Measurements from ENCODE around the gene RAB9A. TPM values are rescaled to one million over a fixed set of nuclear protein-coding genes. Genes with fewer than 3 reads are reported as not detected.

Gene RAB9A
- total and polyA plus RNA-seq, 2 donors (not counting 3 experiments of a cell fraction or from before 2014, with no cell fraction given): 11.5 to 19.2 TPM

GRCh38 chrX:13651150-13651549 lies 37.8 kb upstream of the RAB9A start:
- POLR2A ChIA-PET: no interaction called here
- CTCF ChIA-PET: no interaction called here
- Histone ChIP-seq H3K36me3 (ENCODE audit: control insufficient read depth in 2 of 2, extremely low read depth in 1 of 2, insufficient read depth in 2 of 2, low read length in 2 of 2) (no peaks in the 10 kb centered on the region), H2AFZ (ENCODE audit: low read depth, low read length) (no peak overlapping the region), H4K20me1 (replicated peaks; ENCODE audit: control insufficient read depth, extremely low read depth, insufficient read depth, low read length) (no peaks in the 10 kb centered on the region), H3K4me3 (replicated peaks in 1 of 3; ENCODE audit: insufficient read depth in 1 of 3, low read depth in 1 of 3, low read length in 3 of 3) (no peak overlapping the region), H3K27ac (ENCODE audit: insufficient read depth, low read depth, low read length) (no peak overlapping the region), H3K9me3 (replicated peaks; ENCODE audit: control insufficient read depth, insufficient read depth, low read length) (no peaks in the 10 kb centered on the region), H3K4me1 (ENCODE audit: control insufficient read depth, extremely low read depth, insufficient read depth, low read length) (peaks cover 10% of the 10 kb centered on the region), H3K9ac (replicated peaks; ENCODE audit: extremely low read depth, insufficient read depth, low read length) (no peak overlapping the region), H3K4me2 (ENCODE audit: insufficient read depth, low read length) (no peak overlapping the region), H3K9me1 (replicated peaks; ENCODE audit: control insufficient read depth, extremely low read depth, insufficient read depth, low read length) (no peaks in the 10 kb centered on the region), H3K27me3 (ENCODE audit: control insufficient read depth in 2 of 2, insufficient read depth in 2 of 2, low read length in 2 of 2) (no peaks in the 10 kb centered on the region), H3K79me2 (ENCODE audit: control insufficient read depth, insufficient read depth, low read length) (no peaks in the 10 kb centered on the region)
- dilution Hi-C loops (cut with MboI; ENCODE audit: extremely low pct_ligation_motif_present, low sequenced_read_pairs) (no loop called here), intact Hi-C loops (cut with micrococcal nuclease) (no loop called here)
- BruUV-seq (replicated peaks): no TSS peak
- FAIRE-seq: no peak
- DNase-seq (ENCODE audit: low read depth, low spot score): no peak
- TF ChIP-seq POLR2AphosphoS5 (IDR thresholded peaks at IDR 0.05; ENCODE audit: insufficient read depth, low read depth, low read length) (no peak), MYC (IDR thresholded peaks at IDR 0.05; ENCODE audit: low read depth, low read length) (no peak), JUN (IDR thresholded peaks at IDR 0.05; ENCODE audit: borderline replicate concordance, insufficient read depth, insufficient read length, low read depth) (no peak), POLR2A (IDR thresholded peaks at IDR 0.05; ENCODE audit: low read depth, low read length) (no peak), GATA2 (IDR thresholded peaks at IDR 0.05; ENCODE audit: insufficient read depth, insufficient read length, low read depth, low read length) (no peak), FOS (IDR thresholded peaks at IDR 0.05; ENCODE audit: borderline replicate concordance, insufficient read depth, low read length) (no peak), CTCF (IDR thresholded peaks at IDR 0.05; ENCODE audit: extremely low read depth in 1 of 2, insufficient read depth in 1 of 2, low read depth in 1 of 2, low read length in 2 of 2) (no peak), EZH2 (IDR thresholded peaks at IDR 0.05; ENCODE audit: borderline replicate concordance, low read depth, low read length, severe bottlenecking) (no peak), MAX (IDR thresholded peaks at IDR 0.05; ENCODE audit: insufficient read depth, insufficient read length) (no peak)
